HepG2 (cell line): ENCODE data around the gene CSNK1D. TPM values are rescaled to one million over a fixed set of nuclear protein-coding genes. Genes with fewer than 3 reads are reported as not detected.

Experiments
- DR1 ChIP-seq: sonication (generic); formaldehyde crosslinking; IDR thresholded peaks from 2 replicates; pipeline ENCODE4 v1.8.0; 2021; ENCODE audit warnings: mild to moderate bottlenecking, missing genetic modification reagents, inconsistent platforms
- ETS1 ChIP-seq: sonication (generic); formaldehyde crosslinking; IDR thresholded peaks from 2 replicates; pipeline ENCODE4 v1.4.0; 2020; ENCODE audit warnings: missing genetic modification reagents
- FOSL2 ChIP-seq: sonication (generic); formaldehyde crosslinking; IDR thresholded peaks from 2 replicates; pipeline ENCODE4 v1.4.0; 2020; ENCODE audit warnings: missing genetic modification reagents
- GZF1 ChIP-seq: sonication (generic); formaldehyde crosslinking; IDR thresholded peaks from 2 replicates; pipeline ENCODE4 v1.5.1; 2020; ENCODE audit warnings: mild to moderate bottlenecking, missing genetic modification reagents
- POLR2A ChIP-seq, 2 experiments: IDR thresholded peaks; 2 replicates each; pipeline ENCODE4 v1.6.1; 2011; ENCODE audit warnings: low read depth in 2 of 2, low read length in 2 of 2, mild to moderate bottlenecking in 1 of 2, moderate library complexity in 1 of 2; ENCODE audit not compliant: insufficient read depth in 1 of 2
- SAFB2 ChIP-seq: sonication (generic); formaldehyde crosslinking; IDR thresholded peaks from 2 replicates; pipeline ENCODE4 v1.5.1; 2020; ENCODE audit warnings: missing genetic modification reagents, low read depth, mild to moderate bottlenecking, borderline replicate concordance
- SRSF9 ChIP-seq: fragments of 200-400 bp; formaldehyde crosslinking; IDR thresholded peaks from 2 replicates; pipeline ENCODE4 v1.6.1; 2018; ENCODE audit warnings: borderline replicate concordance, mild to moderate bottlenecking, low read depth, low read length; ENCODE audit not compliant: insufficient read depth, poor library complexity, severe bottlenecking
- ZFP91 ChIP-seq: sonication (generic); formaldehyde crosslinking; IDR thresholded peaks from 2 replicates; pipeline ENCODE4 v1.9.0; 2022; ENCODE audit warnings: missing genetic modification reagents, mild to moderate bottlenecking, borderline replicate concordance
- ZNF362 ChIP-seq: sonication (generic); formaldehyde crosslinking; IDR thresholded peaks from 2 replicates; pipeline ENCODE4 v1.4.0; 2020; ENCODE audit warnings: missing genetic modification reagents, mild to moderate bottlenecking, borderline replicate concordance
- ZNF687 ChIP-seq: sonication (generic); formaldehyde crosslinking; IDR thresholded peaks from 2 replicates; pipeline ENCODE4 v1.5.1; 2020; ENCODE audit warnings: mild to moderate bottlenecking, missing genetic modification reagents, moderate library complexity
- ZNF720 ChIP-seq: sonication (generic); formaldehyde crosslinking; IDR thresholded peaks from 2 replicates; pipeline ENCODE4 v1.4.0; 2020; ENCODE audit warnings: missing genetic modification reagents
- polyA plus RNA-seq, 8 experiments: library from polyadenylated mRNA; depleted of rRNA in 3 of 8; stranded (reverse) in 7 of 8; unstranded in 1 of 8; fragments of >200 nt; fragmentation: Illumina TruSeq in 4 of 8; extraction: Trizol in 4 of 8; gene quantifications; 2 replicates each; pipeline versions ENCODE4 v1.2.1 to v1.2.3, GENCODE V29; 2011 to 2016; ENCODE audit warnings: low read depth in 4 of 8, missing spikeins in 1 of 8, mixed read lengths in 1 of 8; ENCODE audit not compliant: insufficient read depth in 1 of 8
- total RNA-seq, 5 experiments: library from RNA; depleted of rRNA; stranded (reverse); fragments of >200 nt; fragmentation: Illumina TruSeq; extraction: Trizol; gene quantifications; 2 replicates each; pipeline ENCODE4 v1.2.3, GENCODE V29; 2016; ENCODE audit warnings: low read depth in 1 of 5
- TF ChIP-seq, protein P1 (sequence below): sonication (generic); formaldehyde crosslinking; IDR thresholded peaks from 2 replicates; pipeline ENCODE4 v1.4.0; 2020; ENCODE audit warnings: missing genetic modification reagents
- TF ChIP-seq, protein P2 (sequence below): sonication (generic); formaldehyde crosslinking; IDR thresholded peaks from 2 replicates; pipeline ENCODE4 v1.8.0; 2023; ENCODE audit warnings: mild to moderate bottlenecking, missing genetic modification reagents
- TF ChIP-seq, protein P3 (sequence below): sonication (generic); formaldehyde crosslinking; conservative IDR thresholded peaks from 2 replicates; pipeline ENCODE4 v1.4.0; 2020; ENCODE audit warnings: missing genetic modification reagents

The CSNK1D gene
- total and polyA plus RNA-seq, 2 of the 13 experiments (the other 11 are each of a cell fraction or from before 2014, with no cell fraction given), result 31.5 to 128 TPM

- TF ChIP-seq, protein P1, sequence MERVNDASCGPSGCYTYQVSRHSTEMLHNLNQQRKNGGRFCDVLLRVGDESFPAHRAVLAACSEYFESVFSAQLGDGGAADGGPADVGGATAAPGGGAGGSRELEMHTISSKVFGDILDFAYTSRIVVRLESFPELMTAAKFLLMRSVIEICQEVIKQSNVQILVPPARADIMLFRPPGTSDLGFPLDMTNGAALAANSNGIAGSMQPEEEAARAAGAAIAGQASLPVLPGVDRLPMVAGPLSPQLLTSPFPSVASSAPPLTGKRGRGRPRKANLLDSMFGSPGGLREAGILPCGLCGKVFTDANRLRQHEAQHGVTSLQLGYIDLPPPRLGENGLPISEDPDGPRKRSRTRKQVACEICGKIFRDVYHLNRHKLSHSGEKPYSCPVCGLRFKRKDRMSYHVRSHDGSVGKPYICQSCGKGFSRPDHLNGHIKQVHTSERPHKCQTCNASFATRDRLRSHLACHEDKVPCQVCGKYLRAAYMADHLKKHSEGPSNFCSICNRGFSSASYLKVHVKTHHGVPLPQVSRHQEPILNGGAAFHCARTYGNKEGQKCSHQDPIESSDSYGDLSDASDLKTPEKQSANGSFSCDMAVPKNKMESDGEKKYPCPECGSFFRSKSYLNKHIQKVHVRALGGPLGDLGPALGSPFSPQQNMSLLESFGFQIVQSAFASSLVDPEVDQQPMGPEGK (CRISPR knock-in tag), result no peak
- TF ChIP-seq POLR2A (IDR thresholded peaks at IDR 0.05; ENCODE audit: insufficient read depth in 1 of 2, low read depth in 2 of 2, low read length in 2 of 2) (0 out of 4 replicates have a peak, but pooled peaks of 1 of the 2 experiments have one; percentile 26), SRSF9 (no peak), SAFB2 (CRISPR knock-in tag) (0 out of 2 replicates have a peak, but pooled peaks have one; percentile 23), GZF1 (CRISPR knock-in tag) (0 out of 2 replicates have a peak, but pooled peaks have one; percentile 32), FOSL2 (no peak), ZNF720 (CRISPR knock-in tag) (0 out of 2 replicates have a peak, but pooled peaks have one; percentile 35), ETS1 (no peak), ZFP91 (no peak), DR1 (CRISPR knock-in tag) (no peak), ZNF687 (no peak), ZNF362 (CRISPR knock-in tag) (no peak)
- TF ChIP-seq, protein P2, sequence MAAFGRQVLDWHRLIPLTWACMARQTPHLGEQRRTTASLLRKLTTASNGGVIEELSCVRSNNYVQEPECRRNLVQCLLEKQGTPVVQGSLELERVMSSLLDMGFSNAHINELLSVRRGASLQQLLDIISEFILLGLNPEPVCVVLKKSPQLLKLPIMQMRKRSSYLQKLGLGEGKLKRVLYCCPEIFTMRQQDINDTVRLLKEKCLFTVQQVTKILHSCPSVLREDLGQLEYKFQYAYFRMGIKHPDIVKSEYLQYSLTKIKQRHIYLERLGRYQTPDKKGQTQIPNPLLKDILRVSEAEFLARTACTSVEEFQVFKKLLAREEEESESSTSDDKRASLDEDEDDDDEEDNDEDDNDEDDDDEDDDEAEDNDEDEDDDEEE (CRISPR knock-in tag), result no peak
- TF ChIP-seq, protein P3, sequence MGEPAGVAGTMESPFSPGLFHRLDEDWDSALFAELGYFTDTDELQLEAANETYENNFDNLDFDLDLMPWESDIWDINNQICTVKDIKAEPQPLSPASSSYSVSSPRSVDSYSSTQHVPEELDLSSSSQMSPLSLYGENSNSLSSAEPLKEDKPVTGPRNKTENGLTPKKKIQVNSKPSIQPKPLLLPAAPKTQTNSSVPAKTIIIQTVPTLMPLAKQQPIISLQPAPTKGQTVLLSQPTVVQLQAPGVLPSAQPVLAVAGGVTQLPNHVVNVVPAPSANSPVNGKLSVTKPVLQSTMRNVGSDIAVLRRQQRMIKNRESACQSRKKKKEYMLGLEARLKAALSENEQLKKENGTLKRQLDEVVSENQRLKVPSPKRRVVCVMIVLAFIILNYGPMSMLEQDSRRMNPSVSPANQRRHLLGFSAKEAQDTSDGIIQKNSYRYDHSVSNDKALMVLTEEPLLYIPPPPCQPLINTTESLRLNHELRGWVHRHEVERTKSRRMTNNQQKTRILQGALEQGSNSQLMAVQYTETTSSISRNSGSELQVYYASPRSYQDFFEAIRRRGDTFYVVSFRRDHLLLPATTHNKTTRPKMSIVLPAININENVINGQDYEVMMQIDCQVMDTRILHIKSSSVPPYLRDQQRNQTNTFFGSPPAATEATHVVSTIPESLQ (CRISPR knock-in tag), result no peak
Measured at GRCh38 chr17:82238472-82239201, 34.9 kb downstream of the CSNK1D start (continued).
